Central memory CD4-positive, alpha-beta T cell (primary cell): ENCODE results near the gene VAV2.

Experiments used
- DNase-seq: peaks from one replicate; pipeline ENCODE4 v3.0.0; 2022

Gene VAV2

GRCh38 chr9:133734590-133735414 is 257.3 kb downstream of the VAV2 start:
- no peak for DNase-seq

DNA sequence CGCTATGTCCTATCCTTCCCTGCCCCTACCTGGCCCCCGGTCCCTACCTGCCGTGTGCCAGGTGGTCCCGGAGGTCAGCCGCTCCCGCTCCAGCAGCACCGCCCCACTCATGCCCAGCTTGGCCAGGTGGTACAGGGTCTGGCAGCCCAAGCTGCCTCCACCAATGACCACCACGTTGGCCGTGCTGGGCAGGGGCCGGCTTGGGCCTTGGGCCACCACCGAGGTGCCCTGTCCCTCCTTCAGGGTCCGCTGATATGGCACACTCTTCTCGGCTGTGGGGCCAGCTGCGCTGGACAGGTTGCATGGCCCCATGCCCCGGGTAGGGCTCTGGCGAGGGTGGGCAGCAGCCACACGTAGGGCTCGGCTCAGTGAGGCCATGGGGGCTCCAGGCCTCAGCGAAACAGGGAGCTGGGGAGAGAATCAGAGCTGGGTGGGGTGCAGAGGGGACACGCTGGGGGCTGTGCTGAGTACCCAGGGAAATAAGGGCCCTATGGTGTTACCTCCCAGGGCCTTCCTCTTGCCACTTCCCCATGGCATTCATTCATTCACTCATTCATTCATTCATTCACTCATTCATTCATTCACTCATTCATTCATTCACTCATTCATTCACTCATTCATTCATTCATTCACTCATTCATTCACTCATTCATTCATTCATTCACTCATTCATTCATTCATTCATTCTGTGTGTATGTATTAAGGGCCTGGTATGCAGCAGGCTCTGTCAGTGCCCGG is 258.2 kb downstream of the VAV2 start:
- no peak for DNase-seq

DNA sequence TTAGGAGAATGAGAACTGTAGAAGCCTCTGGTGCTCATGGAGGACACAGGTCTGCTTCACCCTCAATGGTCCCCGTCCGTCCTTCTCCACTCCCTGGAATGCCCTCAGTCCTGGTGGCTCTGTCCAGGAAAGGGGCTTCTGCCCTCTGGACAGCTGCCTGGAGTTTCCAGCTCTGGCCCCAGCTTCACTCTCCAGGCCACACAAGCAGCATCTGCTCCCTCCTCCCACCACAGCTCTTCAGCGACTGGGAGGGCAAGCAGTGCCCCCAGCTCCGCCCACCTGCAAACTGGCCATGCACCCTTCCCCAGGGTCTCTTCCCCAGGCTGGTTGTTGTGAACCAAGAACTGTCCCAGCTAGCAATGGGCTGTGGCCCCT is 258.7 kb downstream of the VAV2 start:
- no peak for DNase-seq

DNA sequence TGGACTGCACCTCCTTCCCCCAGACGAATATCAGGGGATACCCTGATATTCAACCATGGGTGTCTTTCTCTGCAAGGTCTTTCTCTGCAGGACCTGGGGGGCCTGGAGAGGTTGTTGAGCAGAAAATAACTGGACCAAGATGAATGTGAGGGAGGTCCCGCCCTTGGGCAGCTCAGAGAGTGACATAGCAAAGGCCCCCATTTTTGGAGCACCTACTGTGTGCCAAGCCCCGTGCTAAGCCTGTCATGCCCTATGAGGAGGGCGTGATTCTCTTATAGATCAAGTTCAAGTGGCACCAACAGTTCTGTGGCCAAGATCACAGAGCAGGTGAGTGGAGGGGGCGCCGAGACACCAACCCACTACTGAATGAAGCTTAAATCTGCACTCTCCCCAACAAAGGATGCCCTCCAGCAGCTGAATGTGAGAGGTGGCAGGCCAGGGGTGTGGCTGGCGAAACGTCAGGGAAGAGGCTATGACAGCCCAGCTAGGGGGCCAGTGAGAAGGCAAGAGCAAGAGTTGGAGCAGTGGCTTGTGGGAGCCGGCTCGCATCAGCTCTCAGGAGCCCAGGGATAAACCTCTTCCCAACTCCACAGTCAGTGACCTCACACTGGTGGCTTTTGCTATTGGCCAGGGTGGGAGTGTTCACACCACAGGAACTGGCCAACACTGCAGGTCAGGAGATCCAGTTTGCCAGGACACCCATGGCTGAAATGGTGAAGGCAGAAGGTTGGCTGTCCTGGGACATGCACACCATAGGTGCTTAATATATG is 259.3 kb downstream of the VAV2 start:
- DNase-seq = no peak

DNA sequence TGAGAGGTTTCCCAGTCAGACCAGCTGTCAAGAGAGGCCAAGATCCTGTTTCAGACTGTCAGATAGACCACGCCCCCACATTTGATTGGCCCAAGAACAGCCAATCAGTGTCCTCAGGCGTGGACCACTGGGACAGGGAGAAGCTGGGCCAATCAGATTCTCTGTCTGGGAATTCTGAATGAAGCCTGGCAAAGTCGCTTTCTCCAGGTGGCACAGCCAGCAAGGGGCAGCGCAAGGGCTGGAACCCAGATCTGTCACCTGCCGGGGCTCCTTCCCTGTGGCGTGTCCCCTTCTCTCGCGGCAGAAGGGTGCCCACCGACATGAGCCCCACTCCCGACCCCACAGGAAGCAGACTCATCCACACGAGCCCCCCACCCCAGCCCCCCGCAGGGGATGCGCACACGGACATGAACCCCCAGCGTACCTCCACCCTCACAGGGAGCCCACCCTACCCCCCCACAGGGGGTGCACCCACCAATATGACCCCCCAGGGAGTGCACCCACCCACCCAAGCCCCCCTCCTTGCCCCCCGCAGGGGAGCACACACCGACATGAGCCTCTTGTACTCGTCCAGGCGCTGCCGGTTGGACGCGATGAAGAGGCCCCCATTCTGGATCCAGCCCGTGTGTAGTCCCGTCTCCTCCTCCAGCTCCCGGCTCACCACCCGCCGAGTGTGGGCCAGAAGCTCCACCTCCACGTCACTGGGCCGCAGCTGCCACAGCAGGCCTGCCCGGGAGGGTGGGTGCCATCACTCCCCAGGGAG is 260.1 kb downstream of the VAV2 start:
- no peak for DNase-seq

- no peak for DNase-seq
These were observed 261.0 kb downstream of the VAV2 start for GRCh38 chr9:133730994-133731715.

DNA sequence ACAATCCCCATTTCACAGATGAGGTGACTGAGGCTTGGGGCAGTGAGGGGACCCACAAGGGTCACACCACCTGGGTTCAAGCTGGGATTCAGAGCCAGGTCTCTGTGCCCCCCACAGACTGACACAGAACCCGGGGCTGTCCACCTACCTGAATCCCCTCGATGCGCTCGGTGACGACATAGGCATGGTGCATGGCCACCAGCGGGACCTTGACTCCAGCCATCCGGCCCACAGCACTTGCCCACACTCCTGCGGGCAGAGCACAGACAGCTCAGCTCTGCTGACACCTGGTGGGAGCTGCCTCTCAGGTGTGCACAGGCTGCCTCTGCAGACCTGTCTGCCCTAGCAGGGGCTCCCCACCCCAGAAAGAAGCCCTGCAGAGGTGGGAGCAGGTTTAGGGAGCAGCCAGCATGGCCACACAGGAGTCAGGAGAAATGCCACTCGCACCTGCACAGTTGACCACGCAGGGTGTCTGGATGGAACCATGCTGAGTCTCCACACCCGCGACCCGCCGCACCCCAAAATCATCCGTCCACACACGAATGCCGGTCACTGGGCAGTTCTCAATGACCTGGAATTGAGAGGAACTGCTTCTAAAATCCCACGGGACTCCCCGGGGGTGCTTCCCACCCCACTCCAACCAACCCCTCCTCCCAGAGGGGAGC is 262.4 kb downstream of the VAV2 start:
- no peak for DNase-seq

- DNase-seq = no peak
These were observed 263.1 kb downstream of the VAV2 start for GRCh38 chr9:133728856-133729616.

DNA sequence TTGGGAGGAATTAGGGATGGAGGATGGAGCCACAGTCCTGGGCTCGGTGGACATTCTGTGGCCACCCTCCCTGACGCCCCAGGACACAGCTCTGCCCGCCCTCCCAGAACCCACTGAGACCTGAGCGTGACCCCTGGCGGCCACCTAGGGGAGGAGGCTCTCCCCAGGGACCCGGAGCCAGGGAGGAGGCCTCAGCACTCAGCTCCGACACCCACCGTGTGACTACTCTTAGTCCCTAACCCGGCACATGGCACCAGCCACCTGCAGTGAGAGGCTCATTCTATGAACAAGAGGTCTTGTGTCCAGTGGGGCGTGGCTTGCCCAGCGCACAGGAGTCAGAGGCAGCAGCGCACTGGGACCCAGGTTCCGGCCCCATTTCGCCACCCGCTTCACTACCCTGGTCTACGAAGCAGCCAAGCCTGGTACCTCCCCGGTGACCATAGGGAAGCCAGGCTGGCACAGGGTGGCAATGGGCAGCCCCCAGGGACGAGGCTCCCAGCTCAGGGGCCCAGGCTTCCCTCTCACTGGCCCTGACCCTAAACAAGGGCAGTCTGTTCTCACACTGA is 264.2 kb downstream of the VAV2 start:
- DNase-seq = no peak

DNA sequence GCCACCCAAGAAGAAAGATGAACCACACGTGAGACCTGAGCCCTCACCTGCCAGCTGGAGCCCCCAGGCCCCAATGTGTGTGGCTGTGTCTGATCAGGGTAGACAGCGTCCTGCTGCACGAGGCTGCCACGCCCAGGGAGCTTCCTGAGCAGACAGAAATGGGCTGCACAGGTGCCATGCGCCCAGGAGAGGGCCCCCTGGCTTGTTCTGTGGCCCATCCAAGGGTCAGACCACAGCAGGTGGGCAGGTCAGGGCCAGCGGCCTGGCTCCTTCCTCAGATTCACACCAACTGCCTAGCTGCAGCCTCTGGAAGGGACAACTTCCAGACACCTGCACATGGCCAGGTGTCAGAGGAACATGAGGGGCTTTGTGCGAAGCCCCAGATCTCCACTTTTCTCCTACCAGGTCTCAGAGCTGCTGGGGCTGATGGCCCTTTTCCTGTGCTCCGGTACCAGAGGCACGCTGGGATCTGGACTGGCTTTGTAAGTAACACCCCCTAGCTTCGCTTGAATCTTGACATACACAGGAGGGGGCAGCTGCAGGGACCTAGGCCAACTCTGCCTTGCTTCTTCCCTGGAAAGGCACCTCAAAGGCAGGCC is 264.7 kb downstream of the VAV2 start:
- DNase-seq = no peak

DNA sequence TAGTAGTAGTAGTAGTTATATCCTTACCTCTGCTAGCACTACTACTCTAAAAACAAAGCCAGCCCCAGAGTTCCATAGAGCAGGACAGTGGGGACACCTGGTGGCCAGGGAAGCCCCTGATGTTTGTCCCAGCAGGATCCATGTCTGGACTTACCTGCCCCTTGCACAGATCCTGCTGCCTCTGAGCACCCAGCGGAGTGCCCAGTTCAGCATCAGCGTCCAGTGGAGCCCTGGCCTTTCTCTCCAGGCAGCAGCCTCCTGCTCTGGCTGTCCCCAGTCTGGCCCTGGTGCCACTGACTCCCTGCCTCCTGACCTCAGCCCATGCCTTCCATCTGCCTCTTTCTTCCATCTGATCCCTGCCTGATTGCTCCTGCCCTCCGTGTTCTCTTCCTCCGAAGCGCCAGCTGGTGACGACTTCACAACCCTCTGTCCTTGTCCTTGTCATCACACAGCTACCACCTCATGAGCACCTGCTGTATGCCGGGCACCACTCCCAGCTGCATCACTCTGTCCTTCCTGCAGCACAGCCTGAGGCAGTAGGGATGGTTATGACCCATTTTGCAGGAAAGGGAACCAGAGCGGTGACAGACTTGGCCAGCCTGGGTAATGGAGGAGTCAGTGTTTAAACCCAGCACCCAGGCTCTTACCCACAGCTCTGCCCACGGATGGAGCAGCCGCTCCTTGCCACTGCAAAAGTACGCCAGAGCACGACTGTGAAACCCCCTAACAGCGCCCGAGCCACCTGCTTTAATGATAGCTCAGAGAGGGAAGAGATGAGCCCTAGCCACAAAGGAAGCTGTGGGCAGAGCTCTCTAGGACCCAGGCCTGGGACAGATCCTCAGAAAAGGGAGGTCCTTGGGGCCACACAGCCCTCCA is 265.5 kb downstream of the VAV2 start:
- DNase-seq = peak; percentile 48

DNA sequence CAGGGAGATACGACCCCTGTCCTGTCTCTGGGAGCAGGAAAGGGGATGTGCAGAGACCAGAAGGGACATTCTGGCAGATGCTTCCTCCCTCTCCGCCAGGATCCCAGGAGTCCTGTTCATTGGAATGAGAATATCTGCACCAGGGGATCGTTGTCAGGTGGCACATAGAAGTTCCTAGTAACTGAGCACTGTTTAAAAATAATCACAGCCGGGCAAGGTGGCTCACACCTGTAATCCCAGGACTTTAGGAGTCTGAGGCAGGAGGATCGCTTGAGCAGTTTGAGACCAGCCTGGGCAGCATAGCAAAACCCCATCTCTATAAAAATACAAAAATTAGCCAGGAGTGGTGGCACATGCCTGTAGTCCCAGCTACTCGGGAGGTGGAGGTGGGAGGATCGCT is 266.2 kb downstream of the VAV2 start:
- no peak for DNase-seq

- no peak for DNase-seq
These were observed 273.4 kb downstream of the VAV2 start for GRCh38 chr9:133718563-133719315.

DNA sequence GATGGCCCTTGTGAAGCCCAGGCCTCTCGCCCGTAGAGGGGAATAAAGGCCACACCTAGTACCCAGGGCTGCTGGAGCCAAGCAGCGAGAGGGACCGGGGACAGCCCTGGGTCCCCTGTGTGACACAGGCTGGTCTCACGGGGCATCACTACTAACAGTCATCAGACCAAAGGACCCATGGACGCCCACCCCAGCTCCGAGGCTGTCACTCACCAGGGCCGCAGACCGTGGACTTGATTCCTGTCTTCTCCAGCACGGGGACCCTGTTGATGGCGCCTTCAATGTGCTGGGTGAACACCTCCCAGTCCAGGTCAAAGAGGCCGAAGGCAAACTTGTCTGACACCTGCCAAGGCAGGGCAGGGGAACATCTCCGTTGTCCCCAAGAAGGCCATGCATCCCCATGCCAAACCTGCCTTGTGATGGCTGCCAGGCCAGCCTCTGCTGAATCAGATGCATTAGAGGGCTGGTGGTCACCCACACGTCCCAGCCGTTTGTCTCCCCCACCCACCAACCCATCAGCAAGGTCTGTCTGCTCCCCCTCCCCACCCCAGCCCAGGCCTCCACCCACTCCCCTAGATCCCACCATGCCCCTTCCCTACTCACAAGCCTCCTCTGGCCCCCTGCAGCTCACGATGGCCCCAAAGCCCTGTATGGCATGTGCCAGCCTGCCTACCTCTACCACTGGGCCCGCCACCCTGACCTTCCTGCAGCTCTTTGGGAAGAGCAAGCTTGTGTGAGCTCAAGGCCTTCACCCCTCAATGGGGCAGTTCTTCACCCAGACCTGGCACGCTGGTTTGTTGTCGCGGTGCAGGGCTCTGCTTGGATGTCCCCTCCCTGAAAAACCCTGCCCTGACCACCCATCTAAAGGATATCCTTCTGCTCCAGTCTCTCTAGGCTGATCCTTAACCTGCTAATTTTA is 274.8 kb downstream of the VAV2 start:
- no peak for DNase-seq

DNA sequence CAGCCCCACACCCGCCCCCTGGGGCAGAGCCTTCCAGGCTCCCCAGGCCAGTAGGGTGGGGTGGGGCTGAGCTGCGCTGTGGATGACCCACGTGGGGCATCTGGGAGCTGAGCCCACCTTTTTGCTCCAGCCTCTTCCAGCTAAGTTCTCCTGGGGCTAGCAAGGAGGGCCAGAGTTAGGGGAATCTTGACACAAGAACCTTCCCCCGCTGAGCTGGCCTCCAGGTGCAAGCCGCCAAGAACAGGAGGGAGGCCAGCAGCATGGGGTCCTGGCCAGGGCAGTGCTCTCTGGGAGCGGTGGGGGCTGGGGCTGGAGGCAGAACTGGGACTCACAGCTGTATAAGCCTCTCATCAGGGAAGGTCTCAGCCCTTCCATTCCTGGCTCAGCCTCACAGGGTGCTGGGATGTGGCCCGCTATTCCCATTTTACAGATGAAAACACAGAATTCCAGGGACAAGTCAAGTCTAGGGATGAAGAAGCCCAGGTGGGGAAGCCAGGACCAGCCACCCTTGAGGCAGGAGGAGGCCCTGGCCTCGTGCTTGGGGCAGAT is 275.5 kb downstream of the VAV2 start:
- no peak for DNase-seq

DNA sequence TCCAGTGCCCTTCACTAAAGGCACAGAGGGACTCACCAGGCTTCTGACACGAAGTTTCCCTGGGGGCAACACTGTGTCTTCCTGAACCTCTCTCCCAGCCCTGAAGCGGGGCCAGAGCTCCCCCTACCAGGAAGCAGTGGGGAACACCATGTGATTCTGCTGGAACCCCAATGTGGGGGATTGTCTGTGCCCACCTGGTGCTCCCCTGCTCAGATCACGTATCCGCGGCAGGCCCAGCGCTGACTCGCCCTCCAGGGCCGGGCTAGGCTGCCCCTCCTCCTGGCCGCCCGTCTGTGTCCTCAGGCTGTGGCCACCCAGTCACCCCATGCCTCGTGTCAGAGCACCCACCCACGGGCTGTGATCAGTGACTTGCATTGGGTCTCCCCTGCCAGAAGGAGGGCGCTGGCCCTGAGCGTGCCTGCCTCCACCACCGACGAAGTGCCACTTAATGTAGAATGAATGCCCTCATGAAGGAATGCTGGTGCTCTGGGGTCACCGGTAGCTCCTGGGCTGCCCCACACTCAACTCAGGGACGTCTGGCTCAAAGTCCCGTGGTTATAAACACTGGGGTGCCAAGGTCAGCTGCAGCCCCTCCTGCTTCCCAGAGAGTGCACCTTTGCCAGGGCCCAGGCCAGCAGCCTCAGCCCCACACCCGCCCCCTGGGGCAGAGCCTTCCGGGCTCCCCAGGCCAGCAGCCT is 276.1 kb downstream of the VAV2 start:
- no peak for DNase-seq
